ENCODE data around the gene SEPTIN5. TPM values are rescaled to one million over a fixed set of nuclear protein-coding genes. Genes with fewer than 3 reads are reported as not detected.
A peak's percentile ranks its signal among the peaks of the same experiment; 100 is the strongest.

Gene SEPTIN5
- polyA plus RNA-seq, 1 experiment, result 38.8 TPM

DNA sequence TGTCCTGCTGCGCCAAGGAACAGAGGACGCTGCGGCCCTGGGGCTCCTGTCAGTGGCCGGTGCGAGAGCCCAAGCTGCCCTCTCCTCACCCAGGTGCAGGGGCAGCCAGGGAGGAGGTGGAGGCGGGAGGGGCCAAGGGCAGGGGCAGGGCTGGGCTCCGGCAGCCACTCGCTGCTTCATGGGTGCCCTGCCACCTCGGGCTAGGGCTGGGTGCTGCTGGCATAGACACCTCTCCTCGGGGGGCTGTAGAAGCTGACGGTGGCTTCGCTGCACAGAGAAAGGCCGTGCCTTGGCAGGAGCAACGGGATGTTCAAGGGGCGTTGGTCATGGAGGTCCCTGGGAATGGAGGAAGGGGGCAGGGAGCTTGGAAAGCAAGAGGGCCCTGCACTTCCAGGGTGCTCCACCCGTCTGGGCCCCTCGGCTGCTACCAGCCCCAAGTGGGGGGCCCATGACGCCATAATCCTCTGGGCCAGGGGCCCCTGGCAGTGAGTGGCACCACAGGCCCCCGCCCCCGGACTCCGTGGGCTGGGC lies 44.7 kb downstream of the SEPTIN5 start:
- no peak for DNase-seq (ENCODE audit: low read depth)
- Histone ChIP-seq H3K4me3 (ENCODE audit: low read depth, low read length) (no peak overlapping the region), H3K27me3 (ENCODE audit: control insufficient read depth, insufficient read depth, low read length) (peaks cover 34% of the 10 kb centered on the region), H3K36me3 (ENCODE audit: control insufficient read depth, insufficient read depth, low read length) (no peaks in the 10 kb centered on the region)
- ChIA-PET POLR2A (no interaction called here), CTCF (interaction anchor here (1.6 kb wide), 1 partner anchor 155 kb away, joined by 3 read pairs; no protein-coding TSS in a partner anchor)
- TF ChIP-seq, protein P1, sequence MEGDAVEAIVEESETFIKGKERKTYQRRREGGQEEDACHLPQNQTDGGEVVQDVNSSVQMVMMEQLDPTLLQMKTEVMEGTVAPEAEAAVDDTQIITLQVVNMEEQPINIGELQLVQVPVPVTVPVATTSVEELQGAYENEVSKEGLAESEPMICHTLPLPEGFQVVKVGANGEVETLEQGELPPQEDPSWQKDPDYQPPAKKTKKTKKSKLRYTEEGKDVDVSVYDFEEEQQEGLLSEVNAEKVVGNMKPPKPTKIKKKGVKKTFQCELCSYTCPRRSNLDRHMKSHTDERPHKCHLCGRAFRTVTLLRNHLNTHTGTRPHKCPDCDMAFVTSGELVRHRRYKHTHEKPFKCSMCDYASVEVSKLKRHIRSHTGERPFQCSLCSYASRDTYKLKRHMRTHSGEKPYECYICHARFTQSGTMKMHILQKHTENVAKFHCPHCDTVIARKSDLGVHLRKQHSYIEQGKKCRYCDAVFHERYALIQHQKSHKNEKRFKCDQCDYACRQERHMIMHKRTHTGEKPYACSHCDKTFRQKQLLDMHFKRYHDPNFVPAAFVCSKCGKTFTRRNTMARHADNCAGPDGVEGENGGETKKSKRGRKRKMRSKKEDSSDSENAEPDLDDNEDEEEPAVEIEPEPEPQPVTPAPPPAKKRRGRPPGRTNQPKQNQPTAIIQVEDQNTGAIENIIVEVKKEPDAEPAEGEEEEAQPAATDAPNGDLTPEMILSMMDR (IDR thresholded peaks at IDR 0.05; ENCODE audit: insufficient read depth, low read depth, low read length), result no peak

DNA sequence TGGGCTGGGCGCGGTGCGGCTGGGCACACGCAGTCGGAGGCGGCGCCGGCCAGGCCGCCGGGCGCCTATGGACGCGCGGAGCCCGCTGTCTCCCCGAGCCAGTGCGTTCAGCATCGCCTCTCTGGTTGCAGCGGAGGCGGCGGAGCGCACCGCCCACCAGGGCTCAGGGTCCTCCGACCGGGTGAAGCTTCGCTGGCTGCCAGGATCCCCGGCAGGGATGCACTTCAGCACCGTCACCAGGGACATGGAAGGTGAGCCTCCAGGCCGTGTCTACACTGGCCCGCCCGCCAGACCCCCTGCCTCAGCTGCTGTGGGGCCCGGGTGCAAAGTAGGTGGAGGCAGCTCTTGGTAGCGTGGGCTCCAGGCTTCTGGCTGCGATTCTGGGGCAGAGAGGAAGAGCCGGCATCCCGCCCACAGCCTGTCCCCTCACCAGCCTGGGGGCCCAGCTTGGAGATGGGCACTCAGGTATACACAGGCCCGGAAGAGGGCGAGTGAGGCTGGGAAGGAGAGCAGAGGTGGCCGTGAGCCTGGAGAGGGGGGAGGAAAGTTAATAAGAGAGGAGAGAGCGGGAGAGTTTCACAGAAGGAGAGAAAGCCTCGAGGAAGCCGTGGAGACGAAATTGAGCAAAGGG lies 45.2 kb downstream of the SEPTIN5 start:
- Histone ChIP-seq H3K27me3 (ENCODE audit: control insufficient read depth, insufficient read depth, low read length) (peaks cover 28% of the 10 kb centered on the region), H3K36me3 (ENCODE audit: control insufficient read depth, insufficient read depth, low read length) (no peaks in the 10 kb centered on the region), H3K4me3 (ENCODE audit: low read depth, low read length) (no peak overlapping the region)
- DNase-seq (ENCODE audit: low read depth), result no peak
- POLR2A ChIA-PET, result no interaction called here
- CTCF ChIA-PET, result no interaction called here
- TF ChIP-seq, protein P1 (IDR thresholded peaks at IDR 0.05; ENCODE audit: insufficient read depth, low read depth, low read length), result no peak

DNA sequence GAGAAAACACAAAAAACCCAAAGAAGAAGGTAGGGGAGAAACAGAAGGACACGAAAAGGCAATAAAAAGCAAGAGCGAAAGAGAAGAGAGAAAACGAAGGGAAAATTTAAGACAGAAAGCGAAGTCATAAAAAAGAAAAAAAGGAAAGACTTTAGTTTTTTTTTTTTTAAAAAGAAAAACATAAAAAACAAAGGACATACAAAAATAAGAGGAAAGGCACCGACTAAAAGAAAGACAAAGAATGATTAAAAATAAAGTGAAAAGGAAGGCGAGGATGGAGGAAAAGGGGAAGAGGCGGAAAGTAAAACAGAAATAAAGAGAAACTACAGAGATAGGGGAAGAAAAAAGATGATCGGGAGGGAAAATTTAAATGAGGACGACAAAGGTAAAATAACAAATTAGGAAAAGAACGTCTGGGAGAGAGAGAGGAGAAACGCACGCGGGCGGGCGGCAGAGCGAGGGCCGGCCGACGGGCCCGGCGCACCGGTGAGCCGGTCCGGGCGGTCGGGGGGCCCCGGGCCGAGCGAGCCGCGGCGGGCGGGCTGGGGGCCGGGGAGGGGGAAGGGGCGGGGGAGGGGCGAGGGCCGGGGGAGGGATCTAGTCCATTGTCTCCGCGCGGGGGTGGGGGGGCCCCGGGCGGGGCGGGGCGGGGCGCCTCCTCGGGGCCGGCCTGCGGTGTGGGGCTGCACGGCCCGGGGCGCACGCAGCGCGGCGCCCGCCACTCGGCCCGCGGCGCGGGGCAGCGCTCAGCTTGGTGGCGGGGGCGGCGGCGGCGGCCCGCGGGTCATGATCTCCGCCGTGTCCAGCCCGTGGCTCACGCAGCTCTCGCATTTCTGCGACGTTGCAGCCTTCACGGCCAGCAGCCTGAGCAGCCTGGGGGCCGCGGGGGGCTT lies 46.0 kb downstream of the SEPTIN5 start, which contains the start of gene TBX1:
TSS of gene TBX1 (plus strand) at position 721 of the 893 bp plus-strand sequence. CDS start at position 787, 66 bp downstream.
- Histone ChIP-seq H3K4me3 (ENCODE audit: low read depth, low read length) (peak within 1 kb of the TSS; percentile 21), H3K36me3 (ENCODE audit: control insufficient read depth, insufficient read depth, low read length) (no peaks in the 10 kb centered on the region), H3K27me3 (ENCODE audit: control insufficient read depth, insufficient read depth, low read length) (peaks cover 23% of the 10 kb centered on the region)
- CTCF ChIA-PET, result no interaction called here
- POLR2A ChIA-PET, result no interaction called here
- no peak for DNase-seq (ENCODE audit: low read depth)
- TF ChIP-seq, protein P1 (IDR thresholded peaks at IDR 0.05; ENCODE audit: insufficient read depth, low read depth, low read length), result no peak

DNA sequence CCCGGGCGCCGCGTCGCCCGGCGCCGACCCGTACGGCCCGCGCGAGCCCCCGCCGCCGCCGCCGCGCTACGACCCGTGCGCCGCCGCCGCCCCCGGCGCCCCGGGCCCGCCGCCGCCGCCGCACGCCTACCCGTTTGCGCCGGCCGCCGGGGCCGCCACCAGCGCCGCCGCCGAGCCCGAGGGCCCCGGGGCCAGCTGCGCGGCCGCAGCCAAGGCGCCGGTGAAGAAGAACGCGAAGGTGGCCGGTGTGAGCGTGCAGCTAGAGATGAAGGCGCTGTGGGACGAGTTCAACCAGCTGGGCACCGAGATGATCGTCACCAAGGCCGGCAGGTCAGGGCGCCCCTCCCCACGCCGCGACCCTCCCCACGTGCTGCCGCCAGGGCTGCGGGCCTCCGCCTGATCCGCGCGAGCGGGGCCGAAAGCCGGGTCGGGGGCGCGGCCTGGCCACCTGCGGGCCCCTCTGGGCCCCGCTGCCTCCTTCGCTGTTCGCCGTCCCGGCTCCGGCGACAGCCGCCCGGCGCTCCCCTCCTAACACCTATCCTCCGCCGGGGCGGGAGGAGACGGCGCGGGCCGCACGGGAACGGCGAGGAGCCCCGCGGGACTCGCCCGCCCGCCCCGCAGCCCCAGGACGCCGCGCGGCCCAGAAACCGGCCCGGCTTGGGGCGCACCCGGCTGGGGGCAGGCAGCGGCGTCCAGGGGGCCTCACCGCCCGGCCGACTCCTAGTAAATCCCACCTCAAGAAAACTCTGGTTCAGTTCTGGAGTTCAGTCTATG lies 46.8 kb downstream of the SEPTIN5 start:
- Histone ChIP-seq H3K27me3 (ENCODE audit: control insufficient read depth, insufficient read depth, low read length) (peaks cover 22% of the 10 kb centered on the region), H3K36me3 (ENCODE audit: control insufficient read depth, insufficient read depth, low read length) (no peaks in the 10 kb centered on the region), H3K4me3 (ENCODE audit: low read depth, low read length) (peak overlapping the region; percentile 21)
- ChIA-PET POLR2A (no interaction called here), CTCF (no interaction called here)
- TF ChIP-seq, protein P1 (IDR thresholded peaks at IDR 0.05; ENCODE audit: insufficient read depth, low read depth, low read length), result no peak
- no peak for DNase-seq (ENCODE audit: low read depth)

Measured in BJ (cell line).